K562 (cell line): ENCODE data around the gene ZFP62. TPM values are rescaled to one million over a fixed set of nuclear protein-coding genes. Genes with fewer than 3 reads are reported as not detected.

Experiments
- CHD4 ChIP-seq: fragments of 200-600 bp; sonication (generic); IDR thresholded peaks from 3 replicates; pipeline ENCODE4 v1.6.1; 2012; ENCODE audit warnings: low read depth, mild to moderate bottlenecking, mixed read lengths, low read length, inconsistent platforms; ENCODE audit not compliant: insufficient read depth, insufficient replicate concordance, poor library complexity, severe bottlenecking
- GATAD2A ChIP-seq: fragments of 450-650 bp; IDR thresholded peaks from 2 replicates; pipeline ENCODE4 v1.6.1; 2017
- HDAC3 ChIP-seq: fragments of 450-650 bp; IDR thresholded peaks from 2 replicates; pipeline ENCODE4 v1.6.1; 2018; ENCODE audit warnings: borderline replicate concordance, mild to moderate bottlenecking, moderate library complexity; ENCODE audit not compliant: partially characterized antibody
- ILK ChIP-seq: fragments of 450-650 bp; IDR thresholded peaks from 2 replicates; pipeline ENCODE4 v1.6.1; 2016; ENCODE audit warnings: missing genetic modification characterization, low read depth, mild to moderate bottlenecking, missing compliant biosample characterization, moderate library complexity, borderline replicate concordance
- LARP7 ChIP-seq: fragments of 450-650 bp; IDR thresholded peaks from 2 replicates; pipeline ENCODE4 v1.6.1; 2016
- MAZ ChIP-seq, 2 experiments: fragments of 450-650 bp in 1 of 2; sonication (generic) in 1 of 2; formaldehyde crosslinking; IDR thresholded peaks in 1 of 2; conservative IDR thresholded peaks in 1 of 2; 2 replicates each; pipeline versions ENCODE4 v1.4.0 to v1.5.0; 2020; ENCODE audit warnings: mild to moderate bottlenecking in 1 of 2, missing genetic modification reagents in 1 of 2
- MCM2 ChIP-seq: fragments of 450-650 bp; IDR thresholded peaks from 2 replicates; pipeline ENCODE4 v1.6.1; 2017; ENCODE audit warnings: low read depth, mild to moderate bottlenecking
- NCOA4 ChIP-seq: fragments of 450-650 bp; IDR thresholded peaks from 2 replicates; pipeline ENCODE4 v1.6.1; 2018; ENCODE audit warnings: mild to moderate bottlenecking; ENCODE audit not compliant: partially characterized antibody
- PHTF2 ChIP-seq: fragments of 250-450 bp; sonication (Bioruptor Pico); IDR thresholded peaks from 2 replicates; pipeline ENCODE4 v1.5.0; 2021; ENCODE audit warnings: mild to moderate bottlenecking
- PTBP1 ChIP-seq: fragments of 200-400 bp; formaldehyde crosslinking; IDR thresholded peaks from 2 replicates; pipeline ENCODE4 v1.6.1; 2017; ENCODE audit warnings: low read depth, low read length
- ZNF124 ChIP-seq: sonication (generic); formaldehyde crosslinking; IDR thresholded peaks from 2 replicates; pipeline ENCODE4 v1.8.1; 2022; ENCODE audit warnings: missing genetic modification reagents
- polyA plus RNA-seq, 8 experiments: library from polyadenylated mRNA; depleted of rRNA in 4 of 8; stranded (reverse) in 5 of 8; unstranded in 3 of 8; fragments of >200 nt; fragmentation: Nextera tagmentation in 2 of 8; fragmentation: Illumina TruSeq in 1 of 8; extraction: Ambion mirVana in 2 of 8; extraction: Trizol in 1 of 8; gene quantifications; 2 replicates each; pipeline versions ENCODE4 v1.2.1 to v1.2.3, GENCODE V29; 2011 to 2014; ENCODE audit warnings: inconsistent platforms in 1 of 8, missing spikeins in 1 of 8
- total RNA-seq, 7 experiments: library from RNA; depleted of rRNA in 6 of 7; stranded (reverse); fragments of >200 nt in 6 of 7; fragmentation: Illumina TruSeq in 2 of 7; extraction: Trizol in 2 of 7; gene quantifications; 2 replicates each; pipeline versions ENCODE4 v1.2.1 to v1.2.3, GENCODE V29; 2011 to 2021; ENCODE audit warnings: low replicate concordance in 1 of 7
- TF ChIP-seq, protein P1 (sequence below): fragments of 450-650 bp; formaldehyde crosslinking; IDR thresholded peaks from 2 replicates; pipeline ENCODE4 v1.4.0; 2022; ENCODE audit warnings: missing genetic modification characterization
- TF ChIP-seq, protein P2 (sequence below): fragments of 200-800 bp; sonication (Bioruptor generic); IDR thresholded peaks from 2 replicates; pipeline ENCODE4 v1.6.1; 2017; ENCODE audit warnings: missing genetic modification characterization, missing compliant biosample characterization
- TF ChIP-seq, protein P3 (sequence below): sonication (generic); formaldehyde crosslinking; IDR thresholded peaks from 2 replicates; pipeline ENCODE4 v1.9.0; 2022; ENCODE audit warnings: mild to moderate bottlenecking, missing genetic modification reagents
- TF ChIP-seq, protein P4 (sequence below), 2 experiments: fragments of 150-350 bp in 1 of 2; IDR thresholded peaks; 2 replicates each; pipeline ENCODE4 v1.6.1; 2012 to 2016; ENCODE audit warnings: low read depth in 2 of 2, low read length in 2 of 2, mild to moderate bottlenecking in 1 of 2, moderate library complexity in 1 of 2
- TF ChIP-seq, protein P5 (sequence below): sonication (generic); formaldehyde crosslinking; IDR thresholded peaks from 2 replicates; pipeline ENCODE4 v1.8.0; 2022; ENCODE audit warnings: mild to moderate bottlenecking, missing genetic modification reagents
- TF ChIP-seq, protein P6 (sequence below): sonication (generic); formaldehyde crosslinking; IDR thresholded peaks from 2 replicates; pipeline ENCODE4 v1.8.0; 2022; ENCODE audit warnings: missing genetic modification reagents, mild to moderate bottlenecking, moderate library complexity, borderline replicate concordance

The ZFP62 gene
- total and polyA plus RNA-seq, 9 of the 15 experiments (the other 6 are each of a cell fraction or from before 2014, with no cell fraction given): 12.2 to 37.5 (median 25.0) TPM

DNA sequence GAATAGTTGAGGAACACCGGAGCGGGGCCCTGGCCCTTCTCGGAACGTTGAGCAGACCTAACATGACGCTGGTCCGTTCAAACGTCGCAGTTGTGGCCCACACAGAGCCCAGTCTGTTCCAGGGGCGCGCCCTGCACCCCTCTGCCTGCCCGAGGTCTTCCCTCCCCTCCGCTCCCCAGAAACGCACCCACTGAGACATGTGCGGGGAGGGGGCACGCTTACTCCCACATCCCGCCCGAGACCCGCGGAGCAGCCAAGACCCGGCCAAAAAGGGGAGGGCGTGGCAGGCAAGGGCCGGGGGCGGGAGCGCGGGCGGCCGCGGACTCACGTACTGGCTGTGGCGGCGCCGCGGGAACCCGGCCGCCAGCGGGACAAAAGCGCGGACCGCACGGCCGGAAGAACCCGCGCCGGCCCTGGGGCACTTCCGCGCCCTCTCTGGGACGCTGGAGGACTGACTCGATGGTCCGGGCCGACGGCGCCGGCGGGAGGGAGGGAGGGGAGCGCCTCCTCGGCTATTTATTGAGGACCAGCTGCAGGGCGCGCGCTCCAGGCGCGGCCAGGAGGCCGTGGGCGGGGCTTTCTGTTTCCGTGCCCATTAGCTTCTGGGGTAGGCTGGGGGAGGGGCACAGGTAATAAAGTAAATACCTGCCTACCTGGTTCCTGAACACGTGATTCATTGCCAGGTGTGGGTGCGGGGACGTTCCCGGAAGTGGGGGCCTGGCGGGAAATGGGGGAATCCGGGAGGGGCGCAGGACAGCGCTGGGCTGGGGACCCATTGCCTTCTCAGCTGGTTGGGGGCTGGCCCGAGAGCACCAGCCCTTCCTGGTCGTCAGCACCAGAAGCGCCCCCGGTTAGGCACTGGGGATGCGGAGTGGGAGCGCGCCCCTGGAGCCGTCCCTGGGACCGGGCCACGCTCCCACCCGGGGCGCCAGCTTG, at the start of gene ZFP62 (continued):
- TF ChIP-seq, protein P1, sequence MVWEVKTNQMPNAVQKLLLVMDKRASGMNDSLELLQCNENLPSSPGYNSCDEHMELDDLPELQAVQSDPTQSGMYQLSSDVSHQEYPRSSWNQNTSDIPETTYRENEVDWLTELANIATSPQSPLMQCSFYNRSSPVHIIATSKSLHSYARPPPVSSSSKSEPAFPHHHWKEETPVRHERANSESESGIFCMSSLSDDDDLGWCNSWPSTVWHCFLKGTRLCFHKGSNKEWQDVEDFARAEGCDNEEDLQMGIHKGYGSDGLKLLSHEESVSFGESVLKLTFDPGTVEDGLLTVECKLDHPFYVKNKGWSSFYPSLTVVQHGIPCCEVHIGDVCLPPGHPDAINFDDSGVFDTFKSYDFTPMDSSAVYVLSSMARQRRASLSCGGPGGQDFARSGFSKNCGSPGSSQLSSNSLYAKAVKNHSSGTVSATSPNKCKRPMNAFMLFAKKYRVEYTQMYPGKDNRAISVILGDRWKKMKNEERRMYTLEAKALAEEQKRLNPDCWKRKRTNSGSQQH (CRISPR knock-in tag): no peak
- TF ChIP-seq, protein P2, sequence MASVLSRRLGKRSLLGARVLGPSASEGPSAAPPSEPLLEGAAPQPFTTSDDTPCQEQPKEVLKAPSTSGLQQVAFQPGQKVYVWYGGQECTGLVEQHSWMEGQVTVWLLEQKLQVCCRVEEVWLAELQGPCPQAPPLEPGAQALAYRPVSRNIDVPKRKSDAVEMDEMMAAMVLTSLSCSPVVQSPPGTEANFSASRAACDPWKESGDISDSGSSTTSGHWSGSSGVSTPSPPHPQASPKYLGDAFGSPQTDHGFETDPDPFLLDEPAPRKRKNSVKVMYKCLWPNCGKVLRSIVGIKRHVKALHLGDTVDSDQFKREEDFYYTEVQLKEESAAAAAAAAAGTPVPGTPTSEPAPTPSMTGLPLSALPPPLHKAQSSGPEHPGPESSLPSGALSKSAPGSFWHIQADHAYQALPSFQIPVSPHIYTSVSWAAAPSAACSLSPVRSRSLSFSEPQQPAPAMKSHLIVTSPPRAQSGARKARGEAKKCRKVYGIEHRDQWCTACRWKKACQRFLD: 0 out of 2 replicates have a peak, but pooled peaks have one; percentile 19
- TF ChIP-seq, protein P3, sequence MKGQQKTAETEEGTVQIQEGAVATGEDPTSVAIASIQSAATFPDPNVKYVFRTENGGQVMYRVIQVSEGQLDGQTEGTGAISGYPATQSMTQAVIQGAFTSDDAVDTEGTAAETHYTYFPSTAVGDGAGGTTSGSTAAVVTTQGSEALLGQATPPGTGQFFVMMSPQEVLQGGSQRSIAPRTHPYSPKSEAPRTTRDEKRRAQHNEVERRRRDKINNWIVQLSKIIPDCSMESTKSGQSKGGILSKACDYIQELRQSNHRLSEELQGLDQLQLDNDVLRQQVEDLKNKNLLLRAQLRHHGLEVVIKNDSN (CRISPR knock-in tag): peak; percentile 69
- no peak for TF ChIP-seq PTBP1
- no peak for TF ChIP-seq CHD4
- TF ChIP-seq, protein P4, sequence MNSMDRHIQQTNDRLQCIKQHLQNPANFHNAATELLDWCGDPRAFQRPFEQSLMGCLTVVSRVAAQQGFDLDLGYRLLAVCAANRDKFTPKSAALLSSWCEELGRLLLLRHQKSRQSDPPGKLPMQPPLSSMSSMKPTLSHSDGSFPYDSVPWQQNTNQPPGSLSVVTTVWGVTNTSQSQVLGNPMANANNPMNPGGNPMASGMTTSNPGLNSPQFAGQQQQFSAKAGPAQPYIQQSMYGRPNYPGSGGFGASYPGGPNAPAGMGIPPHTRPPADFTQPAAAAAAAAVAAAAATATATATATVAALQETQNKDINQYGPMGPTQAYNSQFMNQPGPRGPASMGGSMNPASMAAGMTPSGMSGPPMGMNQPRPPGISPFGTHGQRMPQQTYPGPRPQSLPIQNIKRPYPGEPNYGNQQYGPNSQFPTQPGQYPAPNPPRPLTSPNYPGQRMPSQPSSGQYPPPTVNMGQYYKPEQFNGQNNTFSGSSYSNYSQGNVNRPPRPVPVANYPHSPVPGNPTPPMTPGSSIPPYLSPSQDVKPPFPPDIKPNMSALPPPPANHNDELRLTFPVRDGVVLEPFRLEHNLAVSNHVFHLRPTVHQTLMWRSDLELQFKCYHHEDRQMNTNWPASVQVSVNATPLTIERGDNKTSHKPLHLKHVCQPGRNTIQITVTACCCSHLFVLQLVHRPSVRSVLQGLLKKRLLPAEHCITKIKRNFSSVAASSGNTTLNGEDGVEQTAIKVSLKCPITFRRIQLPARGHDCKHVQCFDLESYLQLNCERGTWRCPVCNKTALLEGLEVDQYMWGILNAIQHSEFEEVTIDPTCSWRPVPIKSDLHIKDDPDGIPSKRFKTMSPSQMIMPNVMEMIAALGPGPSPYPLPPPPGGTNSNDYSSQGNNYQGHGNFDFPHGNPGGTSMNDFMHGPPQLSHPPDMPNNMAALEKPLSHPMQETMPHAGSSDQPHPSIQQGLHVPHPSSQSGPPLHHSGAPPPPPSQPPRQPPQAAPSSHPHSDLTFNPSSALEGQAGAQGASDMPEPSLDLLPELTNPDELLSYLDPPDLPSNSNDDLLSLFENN (IDR thresholded peaks at IDR 0.05; ENCODE audit: low read depth in 2 of 2, low read length in 2 of 2): no peak
- no peak for TF ChIP-seq MCM2
- peak; percentile 89 to 94 for TF ChIP-seq MAZ (CRISPR knock-in tag; conservative IDR thresholded peaks at IDR 0.05 in 1 of 2, IDR thresholded peaks at IDR 0.05 in 1 of 2)
- no peak for TF ChIP-seq ZNF124 (CRISPR knock-in tag)
- TF ChIP-seq PHTF2 (CRISPR knock-in tag): no peak
- peak; percentile 32; the same call in 1 of the 2 replicates for TF ChIP-seq GATAD2A
- TF ChIP-seq, protein P5, sequence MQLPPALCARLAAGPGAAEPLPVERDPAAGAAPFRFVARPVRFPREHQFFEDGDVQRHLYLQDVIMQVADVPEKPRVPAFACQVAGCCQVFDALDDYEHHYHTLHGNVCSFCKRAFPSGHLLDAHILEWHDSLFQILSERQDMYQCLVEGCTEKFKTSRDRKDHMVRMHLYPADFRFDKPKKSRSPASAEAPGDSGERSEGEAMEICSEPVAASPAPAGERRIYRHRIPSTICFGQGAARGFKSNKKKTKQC (CRISPR knock-in tag): peak; percentile 68; the same call in 1 of the 2 replicates
- no peak for TF ChIP-seq HDAC3
- no peak for TF ChIP-seq NCOA4
- no peak for TF ChIP-seq ILK
- 0 out of 2 replicates have a peak, but pooled peaks have one; percentile 59 for TF ChIP-seq LARP7
- TF ChIP-seq, protein P6, sequence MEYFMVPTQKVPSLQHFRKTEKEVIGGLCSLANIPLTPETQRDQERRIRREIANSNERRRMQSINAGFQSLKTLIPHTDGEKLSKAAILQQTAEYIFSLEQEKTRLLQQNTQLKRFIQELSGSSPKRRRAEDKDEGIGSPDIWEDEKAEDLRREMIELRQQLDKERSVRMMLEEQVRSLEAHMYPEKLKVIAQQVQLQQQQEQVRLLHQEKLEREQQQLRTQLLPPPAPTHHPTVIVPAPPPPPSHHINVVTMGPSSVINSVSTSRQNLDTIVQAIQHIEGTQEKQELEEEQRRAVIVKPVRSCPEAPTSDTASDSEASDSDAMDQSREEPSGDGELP (CRISPR knock-in tag): peak; percentile 95
